Effector CD4-positive, alpha-beta T cell (primary cell): Measurements from ENCODE around the gene CNIH3.
A peak's percentile ranks its signal among the peaks of the same experiment; 100 is the strongest.

Source experiments
- DNase-seq: peaks from one replicate; pipeline ENCODE4 v3.0.0-alpha.2; 2020

CNIH3 gene

DNA sequence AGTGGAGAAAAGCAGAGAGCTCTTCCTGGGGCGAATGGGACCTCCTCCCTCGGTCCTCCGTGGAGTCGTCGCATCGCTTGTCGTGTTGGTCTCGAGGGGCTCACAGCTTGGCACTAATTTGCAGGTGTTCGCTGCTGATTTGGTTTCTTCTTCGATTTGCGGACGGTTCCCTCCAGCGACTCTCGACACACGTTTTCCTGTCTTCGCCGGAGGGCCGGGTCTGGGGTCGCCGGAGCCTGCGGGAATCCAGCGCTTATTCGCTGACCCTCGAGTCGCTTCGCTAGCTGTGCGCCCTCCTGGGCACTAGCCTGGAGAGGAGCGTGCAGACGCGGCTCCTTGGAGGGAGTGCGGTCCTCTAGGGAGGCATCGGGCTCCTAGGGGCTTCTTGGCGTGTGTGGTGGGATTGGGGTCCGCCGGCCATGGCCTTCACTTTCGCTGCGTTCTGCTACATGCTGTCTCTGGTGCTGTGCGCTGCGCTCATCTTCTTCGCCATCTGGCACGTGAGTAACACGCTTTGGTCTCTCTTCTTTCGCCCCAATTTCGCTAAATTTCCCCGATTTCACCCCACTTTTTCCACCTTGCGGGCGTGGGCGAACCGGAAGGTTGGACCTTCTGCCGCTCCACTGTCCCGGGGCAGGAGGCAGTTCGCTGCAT, 766 bp downstream of the CNIH3 start:
- no peak for DNase-seq

GRCh38 chr1:224617410-224618355, 1.6 kb downstream of the CNIH3 start:
- DNase-seq, result no peak

- DNase-seq, result no peak
Observed at GRCh38 chr1:224619209-224619608, 3.1 kb downstream of the CNIH3 start.

- no peak for DNase-seq
Observed at GRCh38 chr1:224620105-224620504, 4.0 kb downstream of the CNIH3 start.

GRCh38 chr1:224621813-224622682, 5.9 kb downstream of the CNIH3 start:
- DNase-seq, result no peak

DNA sequence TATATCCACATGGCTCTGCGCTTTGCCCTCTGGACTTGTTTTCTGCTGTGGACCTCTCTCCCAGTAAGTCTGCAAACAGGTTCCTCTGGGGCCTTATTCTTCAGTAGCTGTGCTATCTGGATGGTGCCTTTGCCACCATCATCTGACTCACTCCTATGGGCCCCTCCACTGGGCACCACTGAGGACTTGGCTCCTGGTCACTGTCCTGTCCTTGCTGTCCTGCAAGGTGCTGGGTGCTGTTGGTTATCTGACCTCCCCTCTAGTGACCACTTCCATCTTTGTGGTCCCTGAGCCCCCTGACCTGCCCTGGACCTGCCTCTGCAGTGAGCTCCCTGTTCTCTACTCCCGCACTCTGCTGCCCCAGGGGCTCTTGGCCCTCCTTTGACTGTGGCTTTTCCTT, 6.7 kb downstream of the CNIH3 start:
- no peak for DNase-seq

DNA sequence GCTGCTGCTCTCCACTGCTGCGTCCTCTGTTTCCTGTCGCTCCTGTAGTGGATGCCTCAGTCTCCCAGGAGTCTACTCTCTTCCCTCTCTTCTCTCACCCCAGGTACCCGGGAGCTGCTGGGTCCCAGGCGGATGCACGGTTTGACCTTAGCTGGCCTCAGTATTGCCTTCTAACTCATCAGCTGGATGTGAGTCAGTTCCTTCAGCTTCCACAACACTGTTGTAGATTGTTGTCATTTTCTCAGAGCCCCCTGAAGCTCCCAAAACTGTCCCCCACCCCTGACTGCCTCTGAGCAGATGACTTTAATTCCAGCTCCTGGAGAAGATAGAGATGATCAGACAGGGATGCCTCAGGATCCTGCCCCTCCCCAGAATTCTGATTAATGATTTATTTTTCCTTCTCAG, 7.2 kb downstream of the CNIH3 start:
- DNase-seq, result no peak

- DNase-seq, result peak; percentile 66
Observed at GRCh38 chr1:224623743-224624333, 7.7 kb downstream of the CNIH3 start.

DNA sequence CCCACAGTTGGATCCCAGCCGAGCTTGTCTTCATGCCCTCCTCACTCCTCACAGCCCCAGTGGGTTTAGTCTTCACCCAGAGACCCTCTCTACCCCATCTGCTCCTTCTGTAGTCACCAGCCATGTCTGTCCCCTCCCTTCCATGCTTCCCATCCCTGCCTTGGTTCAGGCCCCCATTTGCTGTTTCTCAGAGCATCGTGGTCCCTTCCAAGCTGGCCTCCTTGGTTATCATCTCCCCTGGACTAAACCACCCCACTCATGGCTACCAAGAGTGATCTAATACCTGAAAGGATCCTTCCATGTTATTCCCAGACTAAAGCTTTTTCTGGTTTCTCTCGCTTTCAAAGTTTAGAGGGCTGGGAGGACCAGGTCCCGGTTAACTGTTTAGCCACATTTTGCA, 8.3 kb downstream of the CNIH3 start:
- DNase-seq, result no peak

- no peak for DNase-seq
Observed at GRCh38 chr1:224626042-224626441, 9.9 kb downstream of the CNIH3 start.

GRCh38 chr1:224629965-224630364, 13.8 kb downstream of the CNIH3 start:
- DNase-seq, result no peak

GRCh38 chr1:224631462-224632115, 15.5 kb downstream of the CNIH3 start:
- no peak for DNase-seq

GRCh38 chr1:224632381-224632871, 16.3 kb downstream of the CNIH3 start:
- DNase-seq, result no peak

- no peak for DNase-seq
Observed at GRCh38 chr1:224632921-224633321, 16.8 kb downstream of the CNIH3 start.

DNA sequence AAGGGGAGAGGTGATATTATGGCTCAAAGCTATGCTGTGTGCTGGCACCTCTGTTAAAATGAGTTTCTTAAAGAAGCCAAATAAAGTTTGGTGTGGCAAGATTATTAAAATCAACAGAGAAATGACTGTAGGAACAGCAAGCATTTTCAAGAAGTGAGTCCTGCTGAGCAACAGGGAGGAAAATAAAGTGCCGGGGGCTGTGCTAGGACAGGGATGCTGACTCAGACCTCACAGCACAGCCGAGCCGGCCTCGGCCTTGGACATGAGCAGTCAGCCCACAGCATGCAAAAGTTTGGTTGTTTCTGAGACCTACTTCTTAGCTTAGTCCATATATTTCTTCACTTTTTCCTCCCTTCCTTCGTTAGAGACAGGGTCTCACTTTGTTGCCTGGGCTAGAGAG, 19.2 kb downstream of the CNIH3 start:
- DNase-seq, result no peak

DNA sequence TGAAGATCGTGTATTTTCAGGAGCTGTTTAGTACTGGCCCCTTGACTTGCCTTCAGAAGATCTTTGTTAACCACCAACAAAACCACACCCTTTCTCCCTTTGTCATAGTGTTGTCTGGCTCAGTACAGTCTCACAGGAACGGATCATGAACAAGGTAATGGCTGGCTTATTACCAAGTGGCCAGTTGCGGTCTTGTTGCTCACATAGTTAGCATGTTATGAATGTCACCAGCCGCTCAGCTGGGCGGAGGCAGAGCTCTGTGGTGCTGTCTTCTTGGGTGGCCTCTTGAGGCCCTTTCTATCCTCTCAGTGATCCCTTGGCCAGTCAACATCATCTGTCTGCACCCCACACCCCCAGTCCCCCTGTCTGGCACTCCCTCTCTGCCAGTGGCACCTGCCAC, 21.4 kb downstream of the CNIH3 start:
- no peak for DNase-seq

GRCh38 chr1:224637936-224638335, 21.8 kb downstream of the CNIH3 start:
- no peak for DNase-seq

DNA sequence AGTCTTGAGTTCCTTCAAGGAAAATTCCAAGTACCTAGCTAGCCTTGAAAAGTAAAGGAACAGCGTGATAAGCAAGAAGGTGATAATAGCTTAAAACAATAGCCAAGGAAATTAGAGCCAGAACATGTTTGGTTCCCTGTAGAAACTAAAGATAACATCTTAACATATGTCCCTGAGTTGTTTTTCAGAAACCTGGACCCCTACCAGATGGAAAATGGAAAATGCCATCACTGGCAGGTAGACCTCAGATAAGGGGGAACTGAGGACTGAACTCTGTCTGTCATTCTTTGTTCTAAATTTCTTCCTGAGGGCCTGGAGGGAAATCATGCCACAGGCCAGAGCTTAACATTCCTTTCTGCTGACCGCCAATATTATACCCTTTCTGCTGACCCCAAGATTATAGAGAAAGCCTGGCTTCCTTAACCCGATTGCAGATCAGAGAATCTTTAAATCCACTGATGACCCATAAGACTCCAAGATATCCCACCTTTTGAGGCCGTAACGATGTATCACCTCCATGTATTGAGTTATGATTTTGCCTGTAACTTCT, 23.4 kb downstream of the CNIH3 start:
- no peak for DNase-seq

GRCh38 chr1:224640018-224640417, 23.9 kb downstream of the CNIH3 start:
- DNase-seq, result no peak

- DNase-seq, result no peak
Observed at GRCh38 chr1:224640587-224640986, 24.5 kb downstream of the CNIH3 start.

- no peak for DNase-seq
Observed at GRCh38 chr1:224641030-224641429, 24.9 kb downstream of the CNIH3 start.

GRCh38 chr1:224643653-224644052, 27.5 kb downstream of the CNIH3 start:
- no peak for DNase-seq
